HG03064 (cell line): Measurements from ENCODE around the gene GKN2.

Source experiments
- ATAC-seq: cut with Tn5 transposase; IDR thresholded peaks from one replicate; pipeline ENCODE4 v1.9.1; 2021; ENCODE audit warnings: low read depth; ENCODE audit not compliant: unreplicated experiment

Gene GKN2

GRCh38 chr2:68925295-68925896, 27.3 kb downstream of the GKN2 start:
- no peak for ATAC-seq

- no peak for ATAC-seq
Measured at GRCh38 chr2:68921646-68922045, 31.0 kb downstream of the GKN2 start.

- no peak for ATAC-seq
Measured at GRCh38 chr2:68920481-68921170, 32.1 kb downstream of the GKN2 start.

- ATAC-seq = no peak
Measured at GRCh38 chr2:68918497-68918896, 34.2 kb downstream of the GKN2 start.

DNA sequence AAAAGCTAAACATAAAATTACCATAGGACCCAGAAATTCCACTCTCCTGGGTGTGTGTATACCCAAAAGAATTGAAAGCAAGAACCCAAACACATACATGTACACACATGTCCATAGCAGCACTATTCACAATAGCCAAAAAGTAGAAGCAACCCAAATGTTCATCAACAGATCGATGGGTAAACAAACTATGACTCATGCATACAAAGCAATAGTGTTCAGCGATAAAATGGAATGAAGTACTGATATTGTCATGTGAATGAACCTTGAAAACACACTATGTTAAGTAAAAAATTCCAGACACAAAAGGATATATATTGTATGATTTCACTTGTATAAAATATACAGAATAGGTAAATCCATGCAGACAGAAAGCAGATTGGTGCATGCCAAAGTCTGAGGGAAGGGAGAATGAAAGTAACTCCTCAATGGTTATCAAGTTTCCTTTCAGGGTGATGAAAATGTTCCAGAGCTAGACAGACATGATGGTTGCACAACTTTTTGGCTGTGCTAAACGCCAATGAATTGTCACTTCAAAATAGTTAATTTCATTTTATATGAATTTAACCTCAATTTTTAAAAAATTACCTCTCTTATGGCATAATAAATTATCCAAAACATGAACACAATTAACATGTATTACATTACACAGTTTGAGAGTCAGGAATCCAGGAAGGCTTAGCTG, 35.5 kb downstream of the GKN2 start:
- no peak for ATAC-seq

DNA sequence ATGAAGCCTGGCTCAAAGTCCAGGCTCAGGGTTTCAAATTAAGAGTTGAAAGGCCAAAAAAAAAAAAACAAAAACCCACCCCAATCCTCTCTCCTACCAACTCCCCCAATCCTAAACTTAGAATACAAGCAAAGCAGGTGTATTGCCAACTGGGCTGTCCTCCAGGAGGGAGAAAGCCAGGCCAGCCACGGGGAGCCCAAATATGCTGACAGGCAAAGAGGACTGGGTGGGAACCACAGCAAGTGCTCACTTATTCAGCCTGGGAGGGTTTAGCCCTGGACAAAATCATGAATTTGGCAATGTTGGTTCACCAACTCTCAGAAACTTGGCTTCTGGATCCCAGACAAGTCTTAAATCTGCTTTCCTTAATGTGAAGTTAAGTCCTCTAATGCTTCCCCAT, 36.5 kb downstream of the GKN2 start:
- ATAC-seq = no peak

DNA sequence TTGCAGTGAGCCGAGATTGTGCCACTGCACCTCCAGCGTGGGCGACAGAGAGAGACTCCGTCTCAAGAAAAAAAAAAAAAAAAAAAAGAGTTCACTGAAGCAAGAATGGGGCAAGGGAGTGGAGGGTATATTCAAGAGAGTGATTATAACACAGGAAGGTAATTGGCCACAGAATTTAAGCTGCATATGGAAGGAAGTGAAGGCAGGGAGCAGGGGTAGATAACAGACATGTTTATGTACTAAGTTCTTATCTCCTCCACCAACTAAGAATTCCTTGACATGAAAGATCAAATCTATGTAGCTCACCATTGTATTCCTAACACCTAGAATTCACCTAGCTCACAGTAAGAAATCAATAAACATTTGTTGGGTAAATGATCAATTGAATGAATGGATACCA, 37.3 kb downstream of the GKN2 start:
- no peak for ATAC-seq

- ATAC-seq = no peak
Measured at GRCh38 chr2:68913359-68913758, 39.3 kb downstream of the GKN2 start.

GRCh38 chr2:68912732-68913131, 40.0 kb downstream of the GKN2 start:
- no peak for ATAC-seq

- ATAC-seq = no peak
Measured at GRCh38 chr2:68912111-68912510, 40.6 kb downstream of the GKN2 start.

DNA sequence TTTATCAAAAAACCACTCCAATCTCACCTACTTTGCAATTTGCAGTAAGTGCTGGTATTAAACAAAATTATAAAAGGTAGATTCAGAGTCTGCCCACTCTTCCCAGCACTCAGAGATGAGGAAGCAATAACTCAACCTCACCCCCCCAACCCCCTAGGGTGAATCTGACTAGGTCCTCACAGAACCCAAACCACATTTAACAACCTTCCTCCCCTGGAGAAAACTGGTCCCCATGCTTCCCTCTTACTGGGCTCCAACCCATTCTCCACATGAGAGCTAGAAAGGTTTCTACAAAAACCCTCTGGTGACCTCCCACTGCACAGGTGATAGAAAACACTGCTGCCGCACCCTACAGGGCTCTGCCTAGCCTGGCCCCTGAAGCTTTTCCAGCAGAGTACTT, 41.0 kb downstream of the GKN2 start:
- ATAC-seq = no peak

DNA sequence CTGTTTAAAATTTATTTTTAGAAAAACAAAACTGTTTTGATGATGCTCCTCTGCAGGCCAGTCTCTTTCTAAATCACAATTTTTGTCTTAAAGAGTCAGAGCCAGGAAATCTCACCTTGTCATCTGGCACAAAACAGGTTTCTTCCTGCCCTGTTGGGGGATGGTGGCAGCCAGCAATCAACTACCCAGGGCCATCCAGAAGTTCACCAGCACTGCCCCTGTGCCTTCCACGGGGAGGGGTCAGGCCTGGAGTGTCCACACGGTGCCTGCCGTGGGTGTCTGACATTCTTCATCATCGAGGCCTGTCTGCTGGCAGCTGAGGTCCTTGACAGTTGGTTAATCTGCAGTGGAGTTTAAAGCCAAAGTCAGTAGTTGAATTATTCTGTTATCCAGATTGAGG, 41.4 kb downstream of the GKN2 start:
- no peak for ATAC-seq

DNA sequence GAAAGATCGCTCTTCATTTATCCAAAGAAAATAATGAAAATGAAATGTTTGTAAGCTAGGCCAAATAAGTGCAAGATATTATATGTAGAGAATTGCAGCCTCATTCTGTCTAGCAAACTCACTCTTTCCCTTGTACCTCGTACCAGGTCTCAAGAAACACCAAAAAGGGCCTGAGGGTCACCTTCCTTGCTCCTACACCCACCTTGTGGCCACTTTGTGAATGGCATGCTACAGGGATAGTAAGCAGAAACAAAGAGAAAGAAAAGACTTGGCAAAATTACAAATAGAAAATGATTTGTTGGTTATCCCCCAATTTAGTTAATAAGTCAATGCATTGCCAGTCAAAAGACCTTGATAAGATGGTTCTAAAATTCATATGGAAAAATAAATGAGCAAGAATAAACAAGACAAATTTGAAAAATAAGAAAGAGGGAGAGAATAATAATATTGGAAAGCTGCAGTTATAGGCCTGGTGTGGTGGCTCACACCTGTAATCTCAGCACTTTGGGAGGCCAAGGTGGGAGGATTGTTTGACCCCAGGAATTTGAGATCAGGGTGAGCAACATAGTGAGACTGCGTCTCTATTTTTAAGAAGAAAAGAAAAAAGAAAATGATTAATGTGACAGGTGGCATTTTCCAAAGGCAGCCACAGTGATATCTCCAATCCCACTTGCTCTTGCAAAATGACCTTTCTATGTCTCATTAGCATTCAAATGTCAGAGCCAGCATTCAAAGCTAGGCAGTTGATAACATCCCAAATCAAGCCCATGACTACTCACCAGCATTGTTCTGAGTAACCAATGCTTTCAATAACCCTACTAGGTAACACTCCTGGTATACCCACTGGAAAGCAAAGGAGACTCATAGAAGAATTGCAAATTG, 42.7 kb downstream of the GKN2 start:
- peak; percentile 45 for ATAC-seq

- peak; percentile 91 for ATAC-seq
Measured at GRCh38 chr2:68908392-68908970, 44.2 kb downstream of the GKN2 start.

GRCh38 chr2:68907920-68908253, 44.8 kb downstream of the GKN2 start:
- peak; percentile 8 for ATAC-seq

- ATAC-seq = no peak
Measured at GRCh38 chr2:68907232-68907919, 45.3 kb downstream of the GKN2 start.

GRCh38 chr2:68906716-68907115, 46.0 kb downstream of the GKN2 start:
- no peak for ATAC-seq

DNA sequence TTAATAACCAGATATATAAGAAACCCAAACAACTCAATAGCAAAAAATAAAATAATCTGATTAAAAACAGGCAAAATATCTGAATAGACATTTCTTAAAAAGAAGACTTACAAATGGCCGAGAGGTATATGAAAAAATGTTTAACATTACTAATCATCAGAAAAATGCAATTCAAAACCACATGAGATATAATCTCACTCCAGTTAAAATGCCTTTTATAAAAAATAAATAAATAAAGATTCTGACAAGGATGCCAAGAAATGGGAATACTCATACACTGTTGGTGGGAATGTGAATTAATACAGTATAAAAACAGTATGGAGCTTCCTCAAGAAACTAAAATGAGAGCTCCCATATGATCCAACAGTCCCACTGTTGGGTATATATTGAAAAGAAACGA, 47.6 kb downstream of the GKN2 start:
- ATAC-seq = no peak

DNA sequence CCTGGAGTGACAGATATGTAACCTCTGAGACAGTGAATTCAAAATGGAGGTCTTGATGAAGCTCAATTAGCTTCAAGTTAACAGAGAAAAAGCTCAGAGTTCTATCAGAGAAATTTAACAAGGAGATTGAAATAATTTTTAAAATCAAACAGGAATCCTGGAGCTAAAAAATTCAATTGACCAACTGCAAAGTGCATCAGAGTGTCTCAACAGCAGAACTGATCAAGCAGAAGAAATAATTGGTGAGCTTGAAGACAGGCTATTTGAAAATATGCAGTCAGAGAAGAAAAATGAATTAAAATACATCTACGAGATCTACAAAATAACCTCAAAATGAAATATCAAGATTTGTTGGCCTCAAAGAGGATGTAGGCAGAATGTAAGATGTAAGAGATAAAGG, 51.1 kb downstream of the GKN2 start:
- no peak for ATAC-seq

DNA sequence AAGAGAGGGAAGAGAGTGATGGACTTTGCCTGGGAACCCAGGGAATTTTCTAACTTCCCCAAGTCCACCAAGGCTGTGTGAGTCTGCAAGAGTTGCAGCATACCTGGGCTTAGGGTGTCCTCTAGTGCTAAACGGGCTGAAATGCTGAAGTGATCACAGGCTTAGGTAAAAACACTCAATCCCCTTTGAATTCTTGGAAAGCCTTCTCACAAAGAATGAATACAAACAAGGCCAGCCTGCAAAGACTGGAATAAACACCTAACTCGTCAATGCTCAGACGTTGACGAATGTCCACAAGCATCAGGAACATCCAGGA, 51.5 kb downstream of the GKN2 start:
- ATAC-seq = no peak
